ENCODE measurements around the gene TRPM3. TPM values are rescaled to one million over a fixed set of nuclear protein-coding genes. Genes with fewer than 3 reads are reported as not detected.

Gene TRPM3
- total RNA-seq, 6 donors from 2014 or later = 0.10 to 1.0 (median 0.17) TPM; not detected in 1

DNA sequence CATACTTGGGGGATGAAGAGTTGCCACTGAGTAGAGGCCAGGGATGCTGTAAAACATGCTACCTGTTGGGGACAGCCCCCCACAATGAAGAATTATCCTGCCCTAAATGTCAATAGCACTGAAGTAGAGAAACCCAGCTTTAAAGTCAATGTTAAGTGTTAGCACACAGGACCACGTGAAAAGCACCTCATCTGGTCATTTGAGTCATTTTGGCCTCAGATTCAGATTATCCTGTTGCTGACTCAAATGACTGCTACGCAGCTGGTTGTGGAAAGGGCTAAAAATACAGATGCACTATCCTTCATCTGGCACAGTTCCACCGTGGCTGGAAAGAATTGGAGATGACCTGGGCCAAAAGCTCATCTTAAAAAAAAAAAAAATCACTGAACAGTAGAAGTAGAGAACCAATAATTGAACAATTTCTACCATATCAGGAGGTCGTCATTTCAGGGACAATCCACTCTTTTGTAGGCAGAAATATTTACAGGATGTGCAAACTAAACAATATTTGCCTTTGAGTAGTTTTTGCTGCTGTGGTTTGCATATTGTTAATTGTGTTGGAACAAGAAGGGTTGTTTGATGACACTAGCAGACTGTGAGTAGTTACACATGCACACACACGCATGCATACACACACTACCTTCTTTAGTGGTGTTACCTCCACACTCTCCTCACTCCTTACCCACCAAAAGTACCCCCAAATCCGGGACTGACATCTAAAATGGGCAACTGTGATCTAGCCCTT, 511.7 kb downstream of the TRPM3 start:
- TF ChIP-seq POLR2AphosphoS5 (IDR thresholded peaks at IDR 0.05) (no peak), POLR2A (IDR thresholded peaks at IDR 0.05) (no peak), EP300 (IDR thresholded peaks at IDR 0.05) (no peak)
- TF ChIP-seq, protein P1, sequence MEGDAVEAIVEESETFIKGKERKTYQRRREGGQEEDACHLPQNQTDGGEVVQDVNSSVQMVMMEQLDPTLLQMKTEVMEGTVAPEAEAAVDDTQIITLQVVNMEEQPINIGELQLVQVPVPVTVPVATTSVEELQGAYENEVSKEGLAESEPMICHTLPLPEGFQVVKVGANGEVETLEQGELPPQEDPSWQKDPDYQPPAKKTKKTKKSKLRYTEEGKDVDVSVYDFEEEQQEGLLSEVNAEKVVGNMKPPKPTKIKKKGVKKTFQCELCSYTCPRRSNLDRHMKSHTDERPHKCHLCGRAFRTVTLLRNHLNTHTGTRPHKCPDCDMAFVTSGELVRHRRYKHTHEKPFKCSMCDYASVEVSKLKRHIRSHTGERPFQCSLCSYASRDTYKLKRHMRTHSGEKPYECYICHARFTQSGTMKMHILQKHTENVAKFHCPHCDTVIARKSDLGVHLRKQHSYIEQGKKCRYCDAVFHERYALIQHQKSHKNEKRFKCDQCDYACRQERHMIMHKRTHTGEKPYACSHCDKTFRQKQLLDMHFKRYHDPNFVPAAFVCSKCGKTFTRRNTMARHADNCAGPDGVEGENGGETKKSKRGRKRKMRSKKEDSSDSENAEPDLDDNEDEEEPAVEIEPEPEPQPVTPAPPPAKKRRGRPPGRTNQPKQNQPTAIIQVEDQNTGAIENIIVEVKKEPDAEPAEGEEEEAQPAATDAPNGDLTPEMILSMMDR (IDR thresholded peaks at IDR 0.05) = no peak
- ATAC-seq (ENCODE audit: low FRiP score in 2 of 2) = peak in 1 of 2 donors; percentile 80
- Histone ChIP-seq H3K4me3 (no peak overlapping the region), H3K4me1 (peaks cover 0 to 7% (median 5%) of the 10 kb centered on the region in 4 donors), H3K36me3 (no peaks in the 10 kb centered on the region), H3K27ac (no peak overlapping the region), H3K9me3 (no peaks in the 10 kb centered on the region), H3K27me3 (no peaks in the 10 kb centered on the region)
- DNase-seq = no peak
- WGBS, 2 donors = 49 to 51% methylated on average over 6 of the region's 6 CpGs

- peaks cover 0 to 7% (median 5%) of the 10 kb centered on the region in 4 donors for H3K4me1 ChIP-seq
- H3K27ac ChIP-seq = no peak overlapping the region
- no peaks in the 10 kb centered on the region for H3K36me3 ChIP-seq
- TF ChIP-seq, protein P1 (IDR thresholded peaks at IDR 0.05) = no peak
- TF ChIP-seq EP300 (IDR thresholded peaks at IDR 0.05) = no peak
- TF ChIP-seq POLR2A (IDR thresholded peaks at IDR 0.05) = no peak
- TF ChIP-seq POLR2AphosphoS5 (IDR thresholded peaks at IDR 0.05) = no peak
- no peak for DNase-seq
- ATAC-seq (ENCODE audit: low FRiP score in 2 of 2) = no peak
- no peaks in the 10 kb centered on the region for H3K9me3 ChIP-seq
- WGBS, 2 donors = 77 to 80% methylated on average over 2 of the region's 2 CpGs
- no peaks in the 10 kb centered on the region for H3K27me3 ChIP-seq
- H3K4me3 ChIP-seq = no peak overlapping the region
These were observed 512.4 kb downstream of the TRPM3 start for GRCh38 chr9:70609011-70609410.

GRCh38 chr9:70607926-70608325, 513.5 kb downstream of the TRPM3 start:
- WGBS, 2 donors = 44 to 48% methylated on average over 9 of the region's 9 CpGs
- Histone ChIP-seq H3K4me3 (no peak overlapping the region), H3K9me3 (no peaks in the 10 kb centered on the region), H3K27ac (no peak overlapping the region), H3K4me1 (peaks cover 0 to 6% (median 4%) of the 10 kb centered on the region in 4 donors), H3K27me3 (no peaks in the 10 kb centered on the region), H3K36me3 (no peaks in the 10 kb centered on the region)
- ATAC-seq (ENCODE audit: low FRiP score in 2 of 2) (peak in 1 of 2 donors; percentile 55), DNase-seq (peak in 1 of 2 donors; percentile 52)
- TF ChIP-seq EP300 (IDR thresholded peaks at IDR 0.05) (no peak), POLR2AphosphoS5 (IDR thresholded peaks at IDR 0.05) (no peak), POLR2A (IDR thresholded peaks at IDR 0.05) (no peak)
- TF ChIP-seq, protein P1 (IDR thresholded peaks at IDR 0.05) = no peak

- Histone ChIP-seq H3K9me3 (no peaks in the 10 kb centered on the region), H3K27me3 (no peaks in the 10 kb centered on the region), H3K4me3 (no peak overlapping the region), H3K4me1 (peaks cover 3 to 7% (median 5%) of the 10 kb centered on the region in 4 donors), H3K27ac (no peak overlapping the region), H3K36me3 (no peaks in the 10 kb centered on the region)
- ATAC-seq (ENCODE audit: low FRiP score in 2 of 2) (peak in 1 of 2 donors; percentile 52), DNase-seq (peak in 1 of 2 donors; percentile 30)
- TF ChIP-seq EP300 (IDR thresholded peaks at IDR 0.05) = no peak
- 71 to 74% methylated on average over 4 to 5 of the region's 5 CpGs for WGBS, 2 donors
These were observed 514.1 kb downstream of the TRPM3 start for GRCh38 chr9:70607329-70607728.

- ATAC-seq (ENCODE audit: low FRiP score in 2 of 2) = no peak
- H3K4me3 ChIP-seq = no peak overlapping the region
- H3K27me3 ChIP-seq = no peaks in the 10 kb centered on the region
- TF ChIP-seq POLR2AphosphoS5 (IDR thresholded peaks at IDR 0.05) = no peak
- no peaks in the 10 kb centered on the region for H3K9me3 ChIP-seq
- no peak for DNase-seq
- no peaks in the 10 kb centered on the region for H3K36me3 ChIP-seq
- 82 to 85% methylated on average over 6 of the region's 6 CpGs for WGBS, 2 donors
- H3K27ac ChIP-seq = peak overlapping the region in 2 of 4 donors; percentile 85 to 86
- H3K4me1 ChIP-seq = peaks cover 16 to 28% (median 25%) of the 10 kb centered on the region in 4 donors
These were observed 518.4 kb downstream of the TRPM3 start for GRCh38 chr9:70603020-70603411.
